Neural crest cell (in vitro differentiated cells): Measurements from ENCODE around the gene CBL. TPM values are rescaled to one million over a fixed set of nuclear protein-coding genes. Genes with fewer than 3 reads are reported as not detected.
A peak's percentile ranks its signal among the peaks of the same experiment; 100 is the strongest.

ENCODE experiments used
- DNase-seq: peaks from one replicate; pipeline ENCODE4 v3.0.0; 2021; ENCODE audit warnings: low read depth, mixed read lengths, low spot score
- H3K27ac Mint-ChIP-seq: one replicate; pipeline ENCODE4 v1.8.0; 2021; ENCODE audit warnings: mild to moderate bottlenecking, mixed read lengths; ENCODE audit not compliant: unreplicated experiment
- H3K27me3 Mint-ChIP-seq: 2 replicates; pipeline ENCODE4 v1.8.0; 2021; ENCODE audit warnings: low read depth, mild to moderate bottlenecking, mixed read lengths
- H3K36me3 Mint-ChIP-seq: 2 replicates; pipeline ENCODE4 v1.8.0; 2021; ENCODE audit warnings: low read depth, mild to moderate bottlenecking, mixed read lengths
- H3K4me1 Mint-ChIP-seq: 2 replicates; pipeline ENCODE4 v1.8.0; 2021; ENCODE audit warnings: mixed read lengths
- H3K4me3 Mint-ChIP-seq: one replicate; pipeline ENCODE4 v1.8.0; 2021; ENCODE audit warnings: mild to moderate bottlenecking, mixed read lengths
- H3K9me3 Mint-ChIP-seq: 2 replicates; pipeline ENCODE4 v1.8.0; 2021; ENCODE audit warnings: mixed read lengths
- CTCF ChIP-seq: fragments of 200-600 bp; sonication (generic); conservative IDR thresholded peaks from 2 replicates; pipeline ENCODE4 v1.5.0; 2021; ENCODE audit warnings: antibody characterized with exemption, mild to moderate bottlenecking
- total RNA-seq: library from RNA; stranded (reverse); gene quantifications from 2 replicates; pipeline ENCODE4 v1.2.1, GENCODE V29; 2021

The CBL gene
- total RNA-seq, 1 donor from 2014 or later = 43.5 TPM

GRCh38 chr11:119277660-119278059 is 71.5 kb downstream of the CBL start:
- H3K4me1 Mint-ChIP-seq = no peaks in the 10 kb centered on the region
- no peak for TF ChIP-seq CTCF
- DNase-seq = no peak
- no peak overlapping the region for H3K27ac Mint-ChIP-seq
- no peaks in the 10 kb centered on the region for H3K9me3 Mint-ChIP-seq
- peaks cover 6% of the 10 kb centered on the region for H3K36me3 Mint-ChIP-seq
- H3K27me3 Mint-ChIP-seq = no peaks in the 10 kb centered on the region
- H3K4me3 Mint-ChIP-seq = no peak overlapping the region

- H3K4me3 Mint-ChIP-seq = no peak overlapping the region
- no peaks in the 10 kb centered on the region for H3K4me1 Mint-ChIP-seq
- H3K9me3 Mint-ChIP-seq = no peaks in the 10 kb centered on the region
- H3K36me3 Mint-ChIP-seq = peaks cover 8% of the 10 kb centered on the region
- H3K27me3 Mint-ChIP-seq = no peaks in the 10 kb centered on the region
- DNase-seq = no peak
- H3K27ac Mint-ChIP-seq = no peak overlapping the region
- TF ChIP-seq CTCF = no peak
These were observed 76.4 kb downstream of the CBL start for GRCh38 chr11:119282495-119282894.

- TF ChIP-seq CTCF = peak; percentile 63
- Mint-ChIP-seq H3K36me3 (peaks cover 7% of the 10 kb centered on the region), H3K27ac (no peak overlapping the region), H3K4me1 (no peaks in the 10 kb centered on the region), H3K4me3 (no peak overlapping the region), H3K27me3 (no peaks in the 10 kb centered on the region), H3K9me3 (no peaks in the 10 kb centered on the region)
- no peak for DNase-seq
These were observed 78.4 kb downstream of the CBL start for GRCh38 chr11:119284344-119285157.

GRCh38 chr11:119285431-119285830 is 79.3 kb downstream of the CBL start:
- Mint-ChIP-seq H3K4me1 (no peaks in the 10 kb centered on the region), H3K27ac (no peak overlapping the region), H3K27me3 (no peaks in the 10 kb centered on the region), H3K4me3 (no peak overlapping the region), H3K36me3 (peaks cover 7% of the 10 kb centered on the region), H3K9me3 (no peaks in the 10 kb centered on the region)
- no peak for DNase-seq
- no peak for TF ChIP-seq CTCF

- Mint-ChIP-seq H3K4me3 (no peak overlapping the region), H3K36me3 (peaks cover 19% of the 10 kb centered on the region), H3K9me3 (no peaks in the 10 kb centered on the region), H3K27me3 (no peaks in the 10 kb centered on the region), H3K4me1 (no peaks in the 10 kb centered on the region), H3K27ac (no peak overlapping the region)
- DNase-seq = no peak
- no peak for TF ChIP-seq CTCF
These were observed 82.1 kb downstream of the CBL start for GRCh38 chr11:119288219-119288618.
